ENCODE measurements around the gene WDSUB1. TPM values are rescaled to one million over a fixed set of nuclear protein-coding genes. Genes with fewer than 3 reads are reported as not detected.

The WDSUB1 gene
- total and polyA plus RNA-seq, 9 of the 15 experiments (the other 6 are each of a cell fraction or from before 2014, with no cell fraction given): 5.2 to 13.7 (median 9.4) TPM

GRCh38 chr2:159298967-159299366 is 12.5 kb upstream of the WDSUB1 start:
- Histone ChIP-seq H2AFZ (ENCODE audit: low read depth, low read length) (no peak overlapping the region), H3K4me2 (ENCODE audit: insufficient read depth, low read length) (no peak overlapping the region), H4K20me1 (replicated peaks; ENCODE audit: control insufficient read depth, insufficient read depth, low read length) (no peaks in the 10 kb centered on the region), H3K79me2 (ENCODE audit: control insufficient read depth, insufficient read depth, low read length) (no peaks in the 10 kb centered on the region), H3K4me3 (no peak overlapping the region), H3K36me3 (ENCODE audit: control insufficient read depth, insufficient read depth, low read length) (no peaks in the 10 kb centered on the region), H3K9me1 (ENCODE audit: control insufficient read depth, insufficient read depth, low read length) (no peaks in the 10 kb centered on the region), H3K9me3 (replicated peaks; ENCODE audit: control insufficient read depth, insufficient read depth, low read depth, low read length) (no peaks in the 10 kb centered on the region), H3K4me1 (replicated peaks in 1 of 2; ENCODE audit: control insufficient read depth in 2 of 2, insufficient read depth in 2 of 2, low read length in 2 of 2) (no peaks in the 10 kb centered on the region), H3K27me3 (ENCODE audit: control insufficient read depth in 2 of 2, insufficient read depth in 2 of 2, low read length in 2 of 2) (no peaks in the 10 kb centered on the region), H3K27ac (ENCODE audit: extremely low read depth, low read depth, low read length) (no peak overlapping the region), H3K9ac (ENCODE audit: insufficient read depth in 1 of 2, low read depth in 2 of 2, low read length in 2 of 2) (no peak overlapping the region)
- POLR2A ChIA-PET: no interaction called here
- TF ChIP-seq ZKSCAN8 (CRISPR knock-in tag; IDR thresholded peaks at IDR 0.05): no peak
- peak; percentile 37; the same call in 1 of the 2 replicates for TF ChIP-seq CEBPB (tag; IDR thresholded peaks at IDR 0.05)
- BruUV-seq (replicated peaks): no TSS peak
- no peak for DNase-seq (ENCODE audit: extremely low read depth in 1 of 4, low spot score in 3 of 4)
- CTCF ChIA-PET (ENCODE audit: low intra/inter-chr PET ratio): no interaction called here
- no peak for ATAC-seq
- intact Hi-C loops (cut with micrococcal nuclease) (no loop called here), in situ Hi-C loops (cut with MboI) (no loop called here)
- no peak for FAIRE-seq

GRCh38 chr2:159297042-159297707 is 10.7 kb upstream of the WDSUB1 start:
- TF ChIP-seq, protein P1, sequence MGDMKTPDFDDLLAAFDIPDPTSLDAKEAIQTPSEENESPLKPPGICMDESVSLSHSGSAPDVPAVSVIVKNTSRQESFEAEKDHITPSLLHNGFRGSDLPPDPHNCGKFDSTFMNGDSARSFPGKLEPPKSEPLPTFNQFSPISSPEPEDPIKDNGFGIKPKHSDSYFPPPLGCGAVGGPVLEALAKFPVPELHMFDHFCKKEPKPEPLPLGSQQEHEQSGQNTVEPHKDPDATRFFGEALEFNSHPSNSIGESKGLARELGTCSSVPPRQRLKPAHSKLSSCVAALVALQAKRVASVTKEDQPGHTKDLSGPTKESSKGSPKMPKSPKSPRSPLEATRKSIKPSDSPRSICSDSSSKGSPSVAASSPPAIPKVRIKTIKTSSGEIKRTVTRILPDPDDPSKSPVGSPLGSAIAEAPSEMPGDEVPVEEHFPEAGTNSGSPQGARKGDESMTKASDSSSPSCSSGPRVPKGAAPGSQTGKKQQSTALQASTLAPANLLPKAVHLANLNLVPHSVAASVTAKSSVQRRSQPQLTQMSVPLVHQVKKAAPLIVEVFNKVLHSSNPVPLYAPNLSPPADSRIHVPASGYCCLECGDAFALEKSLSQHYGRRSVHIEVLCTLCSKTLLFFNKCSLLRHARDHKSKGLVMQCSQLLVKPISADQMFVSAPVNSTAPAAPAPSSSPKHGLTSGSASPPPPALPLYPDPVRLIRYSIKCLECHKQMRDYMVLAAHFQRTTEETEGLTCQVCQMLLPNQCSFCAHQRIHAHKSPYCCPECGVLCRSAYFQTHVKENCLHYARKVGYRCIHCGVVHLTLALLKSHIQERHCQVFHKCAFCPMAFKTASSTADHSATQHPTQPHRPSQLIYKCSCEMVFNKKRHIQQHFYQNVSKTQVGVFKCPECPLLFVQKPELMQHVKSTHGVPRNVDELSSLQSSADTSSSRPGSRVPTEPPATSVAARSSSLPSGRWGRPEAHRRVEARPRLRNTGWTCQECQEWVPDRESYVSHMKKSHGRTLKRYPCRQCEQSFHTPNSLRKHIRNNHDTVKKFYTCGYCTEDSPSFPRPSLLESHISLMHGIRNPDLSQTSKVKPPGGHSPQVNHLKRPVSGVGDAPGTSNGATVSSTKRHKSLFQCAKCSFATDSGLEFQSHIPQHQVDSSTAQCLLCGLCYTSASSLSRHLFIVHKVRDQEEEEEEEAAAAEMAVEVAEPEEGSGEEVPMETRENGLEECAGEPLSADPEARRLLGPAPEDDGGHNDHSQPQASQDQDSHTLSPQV (IDR thresholded peaks at IDR 0.05): 0 out of 2 replicates have a peak, but pooled peaks have one; percentile 28
- TF ChIP-seq ZNF311 (CRISPR knock-in tag; IDR thresholded peaks at IDR 0.05) (peak; percentile 62; the same call in 1 of the 2 replicates), PTTG1 (tag; IDR thresholded peaks at IDR 0.05; ENCODE audit: low read depth) (0 out of 2 replicates have a peak, but pooled peaks have one; percentile 17), DMBX1 (CRISPR knock-in tag; IDR thresholded peaks at IDR 0.05; ENCODE audit: borderline replicate concordance) (peak; percentile 68; the same call in 1 of the 2 replicates), ZNF324 (CRISPR knock-in tag; IDR thresholded peaks at IDR 0.05) (no peak), TEAD1 (CRISPR knock-in tag; IDR thresholded peaks at IDR 0.05) (0 out of 4 replicates have a peak, but pooled peaks of 1 of the 2 experiments have one; percentile 27), ZKSCAN3 (CRISPR knock-in tag; IDR thresholded peaks at IDR 0.05) (no peak), HDAC8 (tag; IDR thresholded peaks at IDR 0.05) (0 out of 2 replicates have a peak, but pooled peaks have one; percentile 35), CXXC5 (CRISPR knock-in tag; IDR thresholded peaks at IDR 0.05) (0 out of 2 replicates have a peak, but pooled peaks have one; percentile 20)
- Histone ChIP-seq H3K4me3 (no peak overlapping the region), H3K4me1 (replicated peaks in 1 of 2; ENCODE audit: control insufficient read depth in 2 of 2, insufficient read depth in 2 of 2, low read length in 2 of 2) (peaks cover 1 to 2% of the 10 kb centered on the region in 2 experiments; a peak in 3 of 5 replicates), H3K9ac (ENCODE audit: insufficient read depth in 1 of 2, low read depth in 2 of 2, low read length in 2 of 2) (no peak overlapping the region), H3K27me3 (ENCODE audit: control insufficient read depth in 2 of 2, insufficient read depth in 2 of 2, low read length in 2 of 2) (no peaks in the 10 kb centered on the region), H3K9me1 (ENCODE audit: control insufficient read depth, insufficient read depth, low read length) (no peaks in the 10 kb centered on the region), H4K20me1 (replicated peaks; ENCODE audit: control insufficient read depth, insufficient read depth, low read length) (no peaks in the 10 kb centered on the region), H3K36me3 (ENCODE audit: control insufficient read depth, insufficient read depth, low read length) (no peaks in the 10 kb centered on the region), H3K27ac (ENCODE audit: extremely low read depth, low read depth, low read length) (no peak overlapping the region), H2AFZ (ENCODE audit: low read depth, low read length) (no peak overlapping the region), H3K9me3 (replicated peaks; ENCODE audit: control insufficient read depth, insufficient read depth, low read depth, low read length) (no peaks in the 10 kb centered on the region), H3K4me2 (ENCODE audit: insufficient read depth, low read length) (no peak overlapping the region), H3K79me2 (ENCODE audit: control insufficient read depth, insufficient read depth, low read length) (no peaks in the 10 kb centered on the region)
- in situ Hi-C loops (cut with MboI) (no loop called here), intact Hi-C loops (cut with micrococcal nuclease) (no loop called here)
- WGBS (ENCODE audit: insufficient coverage, low coverage, missing lambda C conversion rate): 58% methylated on average over 5 of the region's 5 CpGs
- FAIRE-seq: no peak
- peak; percentile 77 for ATAC-seq
- CTCF ChIA-PET (ENCODE audit: low intra/inter-chr PET ratio): interaction anchor here (0.8 kb wide), 1 partner anchor 211 kb away, joined by 3 read pairs; no protein-coding TSS in a partner anchor
- POLR2A ChIA-PET: interaction anchor here (0.5 to 1.0 kb wide), 3 partner anchors 10 to 415 kb away, joined by 3 to 6 read pairs (median 3); partner anchors contain the start of gene WDSUB1
- BruUV-seq (replicated peaks): no TSS peak
- peak in 1 of 4 experiments; percentile 10 for DNase-seq (ENCODE audit: extremely low read depth in 1 of 4, low spot score in 3 of 4)

All from K562 (cell line).